ENCODE data around the gene PTPRE. TPM values are rescaled to one million over a fixed set of nuclear protein-coding genes. Genes with fewer than 3 reads are reported as not detected.

PTPRE gene
- total RNA-seq, 2 experiments from 2014 or later: 19.9 to 22.3 TPM

DNA sequence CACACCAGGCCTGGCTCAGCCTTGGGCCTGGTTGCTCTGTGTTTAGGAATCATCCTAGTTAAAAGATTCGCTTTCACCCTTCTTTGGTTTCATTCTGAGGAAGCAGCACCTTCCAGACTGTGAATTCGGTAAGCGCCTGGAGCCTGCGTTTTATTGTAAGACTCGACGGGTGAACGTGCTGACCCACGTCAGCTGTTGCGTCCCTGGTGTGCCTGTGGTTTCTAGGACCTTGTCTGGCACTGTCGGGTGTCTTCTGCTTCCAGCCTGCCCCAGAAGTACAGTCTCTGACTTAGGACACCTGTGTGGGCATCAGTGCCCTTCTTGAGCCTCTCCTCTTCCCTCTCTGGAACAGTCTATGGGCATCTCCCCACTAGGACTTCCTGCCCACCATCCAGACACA lies 193.0 kb downstream of the PTPRE start:
- ATAC-seq: no peak

GRCh38 chr10:128101901-128102300 lies 195.0 kb downstream of the PTPRE start:
- Mint-ChIP-seq H3K4me3 (no peak overlapping the region), H3K27me3 (no peaks in the 10 kb centered on the region), H3K9me3 (no peaks in the 10 kb centered on the region), H3K4me1 (ENCODE audit: low read depth) (peaks cover 25% of the 10 kb centered on the region), H3K36me3 (ENCODE audit: low read depth) (peaks cover 40% of the 10 kb centered on the region), H3K27ac (no peak overlapping the region)
- ATAC-seq (no peak), DNase-seq (no peak)
- POLR2A ChIA-PET: no interaction called here
- intact Hi-C loops (cut with micrococcal nuclease): no loop called here
- CTCF ChIA-PET: no interaction called here
- no peak for TF ChIP-seq CTCF (IDR thresholded peaks at IDR 0.05)

More for the DNA sequence above, 193.0 kb downstream of the PTPRE start:
- POLR2A ChIA-PET: interaction anchor here (0.7 to 2.7 kb wide), 4 partner anchors 12 to 44 kb away, joined by 3 to 8 read pairs (median 3); partner anchors contain the start of gene MKI67
- H3K27ac Mint-ChIP-seq: no peak overlapping the region
- intact Hi-C loops (cut with micrococcal nuclease): no loop called here
- peaks cover 53% of the 10 kb centered on the region for H3K36me3 Mint-ChIP-seq (ENCODE audit: low read depth)
- no peaks in the 10 kb centered on the region for H3K27me3 Mint-ChIP-seq
- H3K4me3 Mint-ChIP-seq: no peak overlapping the region
- CTCF ChIA-PET: interaction anchor here (1.3 kb wide), 1 partner anchor 16 kb away, joined by 3 read pairs; no protein-coding TSS in a partner anchor
- H3K4me1 Mint-ChIP-seq (ENCODE audit: low read depth): peaks cover 45% of the 10 kb centered on the region
- no peak for TF ChIP-seq CTCF (IDR thresholded peaks at IDR 0.05)
- no peak for DNase-seq
- H3K9me3 Mint-ChIP-seq: no peaks in the 10 kb centered on the region

- ChIA-PET CTCF (interaction anchor here (0.7 to 2.3 kb wide), 4 partner anchors 23 to 68 kb away, joined by 3 to 10 read pairs (median 4); partner anchors contain the start of gene MKI67), POLR2A (interaction anchor here (0.9 to 1.7 kb wide), 7 partner anchors 9 to 70 kb away, joined by 3 to 7 read pairs (median 3); partner anchors contain the start of gene MKI67)
- Mint-ChIP-seq H3K27me3 (no peaks in the 10 kb centered on the region), H3K4me1 (ENCODE audit: low read depth) (peaks cover 24% of the 10 kb centered on the region), H3K4me3 (no peak overlapping the region), H3K27ac (peak overlapping the region; percentile 6), H3K9me3 (no peaks in the 10 kb centered on the region), H3K36me3 (ENCODE audit: low read depth) (peaks cover 34% of the 10 kb centered on the region)
- TF ChIP-seq CTCF (IDR thresholded peaks at IDR 0.05): no peak
- DNase-seq (no peak), ATAC-seq (no peak)
- intact Hi-C loops (cut with micrococcal nuclease): no loop called here
These were observed 195.8 kb downstream of the PTPRE start for GRCh38 chr10:128102480-128103228.

- H3K4me3 Mint-ChIP-seq: no peak overlapping the region
- H3K27ac Mint-ChIP-seq: peak overlapping the region; percentile 6
- no peak for TF ChIP-seq CTCF (IDR thresholded peaks at IDR 0.05)
- H3K36me3 Mint-ChIP-seq (ENCODE audit: low read depth): peaks cover 28% of the 10 kb centered on the region
- no peaks in the 10 kb centered on the region for H3K27me3 Mint-ChIP-seq
- DNase-seq: peak; percentile 48
- H3K9me3 Mint-ChIP-seq: no peaks in the 10 kb centered on the region
- CTCF ChIA-PET: interaction anchor here (0.7 to 2.3 kb wide), 6 partner anchors 14 to 249 kb away, joined by 3 to 10 read pairs (median 4); partner anchors contain the start of gene MKI67
- intact Hi-C loops (cut with micrococcal nuclease): no loop called here
- POLR2A ChIA-PET: interaction anchor here (0.9 to 2.7 kb wide), 9 partner anchors 8 to 70 kb away, joined by 3 to 13 read pairs (median 3); partner anchors contain the start of gene MKI67
- peak; percentile 63 for ATAC-seq
- peaks cover 23% of the 10 kb centered on the region for H3K4me1 Mint-ChIP-seq (ENCODE audit: low read depth)
These were observed 196.4 kb downstream of the PTPRE start for GRCh38 chr10:128103229-128103714.

DNA sequence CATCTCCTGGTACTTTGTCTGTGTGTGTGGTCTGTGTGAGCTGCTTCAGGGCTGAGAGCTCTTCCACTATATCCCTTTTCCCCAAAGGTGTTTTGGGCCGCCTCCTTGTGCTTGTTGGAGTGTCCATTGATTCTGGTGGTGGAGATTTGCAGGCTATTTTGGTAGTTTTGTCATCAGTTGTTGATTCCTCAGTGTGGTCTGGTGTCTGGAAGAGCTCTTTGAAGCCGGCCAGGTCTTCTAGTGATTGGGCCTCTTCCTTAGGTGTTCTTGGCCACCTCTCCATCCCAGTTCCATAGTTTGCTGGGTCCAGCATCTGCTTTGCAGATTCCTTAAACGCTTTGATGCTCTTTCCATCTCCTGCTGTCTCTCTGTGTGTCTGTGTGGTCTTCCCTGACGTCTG lies 198.5 kb downstream of the PTPRE start:
- H3K4me1 Mint-ChIP-seq (ENCODE audit: low read depth): peaks cover 23% of the 10 kb centered on the region
- DNase-seq: no peak
- ChIA-PET CTCF (interaction anchor here (1.3 kb wide), 1 partner anchor 70 kb away, joined by 4 read pairs; no protein-coding TSS in a partner anchor), POLR2A (interaction anchor here (0.6 to 2.7 kb wide), 7 partner anchors 8 to 47 kb away, joined by 3 to 13 read pairs (median 4); partner anchors contain the start of gene MKI67)
- TF ChIP-seq CTCF (IDR thresholded peaks at IDR 0.05): no peak
- no peak overlapping the region for H3K27ac Mint-ChIP-seq
- H3K36me3 Mint-ChIP-seq (ENCODE audit: low read depth): peaks cover 10% of the 10 kb centered on the region
- no peaks in the 10 kb centered on the region for H3K27me3 Mint-ChIP-seq
- H3K9me3 Mint-ChIP-seq: no peaks in the 10 kb centered on the region
- no peak overlapping the region for H3K4me3 Mint-ChIP-seq
- intact Hi-C loops (cut with micrococcal nuclease): no loop called here
- ATAC-seq: no peak

All from activated CD8-positive, alpha-beta T cell treated with anti-CD3 and anti-CD28 coated beads for 36 hours (primary cell).